Measurements from ENCODE around the gene TRMT11.

DNA sequence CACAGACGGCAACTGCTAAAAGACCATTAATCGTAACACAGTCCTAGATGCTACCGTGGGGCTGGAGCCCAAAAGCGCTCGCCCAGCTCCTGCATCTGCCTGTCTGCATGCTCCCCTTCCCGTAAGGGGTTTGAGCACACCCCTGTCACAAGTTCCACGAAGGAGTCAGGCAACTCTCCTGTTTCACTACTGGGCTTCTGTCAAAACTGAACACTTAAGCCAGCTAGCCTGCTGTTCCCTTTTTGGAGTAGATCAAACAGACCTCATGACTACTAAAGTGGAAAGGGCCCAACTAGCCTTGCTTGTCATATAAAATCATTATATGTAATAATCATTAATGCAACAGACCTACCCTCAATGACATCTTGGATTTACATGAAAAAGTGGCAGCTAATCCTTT, 61.3 kb downstream of the TRMT11 start:
- TF ChIP-seq EZH2 (IDR thresholded peaks at IDR 0.05; ENCODE audit: borderline replicate concordance, low read depth, low read length) (no peak), RAD21 (CRISPR knock-in tag; conservative IDR thresholded peaks at IDR 0.05 in 1 of 2, IDR thresholded peaks at IDR 0.05 in 1 of 2) (no peak), U2AF1 (optimal IDR thresholded peaks at IDR 0.05; ENCODE audit: low read depth, low read length) (no peak), MECOM (CRISPR knock-in tag; IDR thresholded peaks at IDR 0.05) (no peak), ZNF445 (CRISPR knock-in tag; IDR thresholded peaks at IDR 0.05; ENCODE audit: low read depth) (no peak), ZNF507 (tag; conservative IDR thresholded peaks at IDR 0.05) (no peak)

Measured in K562 (cell line).